HL-60 (cell line): Measurements from ENCODE around the gene CYYR1.

ENCODE experiments used
- POLR2AphosphoS5 ChIP-seq: IDR thresholded peaks from 2 replicates; pipeline ENCODE4 v1.6.1; 2012; ENCODE audit warnings: low read depth
- REST ChIP-seq: IDR thresholded peaks from 2 replicates; pipeline ENCODE4 v1.6.1; 2012; ENCODE audit warnings: low read depth; ENCODE audit not compliant: insufficient replicate concordance
- SPI1 ChIP-seq: IDR thresholded peaks from 2 replicates; pipeline ENCODE4 v1.6.1; 2012; ENCODE audit warnings: low read depth, mild to moderate bottlenecking, borderline replicate concordance

GRCh38 chr21:26614251-26614650 lies 41.2 kb upstream of the CYYR1 start:
- TF ChIP-seq REST (no peak), POLR2AphosphoS5 (no peak), SPI1 (no peak)
